GM19455 (cell line): Measurements from ENCODE around the gene IL7R.

Experiments
- ATAC-seq: cut with Tn5 transposase; IDR thresholded peaks from one replicate; pipeline ENCODE4 v1.9.1; 2021; ENCODE audit not compliant: unreplicated experiment

The IL7R gene

GRCh38 chr5:35856765-35857351 is at the start of gene IL7R:
Gene IL7R (plus strand): TSS chr5:35856891. CDS start chr5:35856978, 87 bp downstream.
- ATAC-seq: no peak

- no peak for ATAC-seq
Observed at GRCh38 chr5:35810601-35811000, 46.1 kb upstream of the IL7R start.

- no peak for ATAC-seq
Observed at GRCh38 chr5:35811108-35811741, 45.5 kb upstream of the IL7R start.

GRCh38 chr5:35813521-35813920 is 43.2 kb upstream of the IL7R start:
- ATAC-seq: no peak

- ATAC-seq: no peak
Observed at GRCh38 chr5:35815089-35815936, 41.4 kb upstream of the IL7R start.

GRCh38 chr5:35816881-35817521 is 39.7 kb upstream of the IL7R start:
- ATAC-seq: no peak

- no peak for ATAC-seq
Observed at GRCh38 chr5:35819026-35819425, 37.7 kb upstream of the IL7R start.

GRCh38 chr5:35819668-35820067 is 37.0 kb upstream of the IL7R start:
- no peak for ATAC-seq

- no peak for ATAC-seq
Observed at GRCh38 chr5:35820735-35821134, 36.0 kb upstream of the IL7R start.

GRCh38 chr5:35821513-35821912 is 35.2 kb upstream of the IL7R start:
- no peak for ATAC-seq

GRCh38 chr5:35822511-35822910 is 34.2 kb upstream of the IL7R start:
- no peak for ATAC-seq

GRCh38 chr5:35823347-35824098 is 33.2 kb upstream of the IL7R start:
- no peak for ATAC-seq

- ATAC-seq: no peak
Observed at GRCh38 chr5:35826056-35826455, 30.6 kb upstream of the IL7R start.

GRCh38 chr5:35826554-35826953 is 30.1 kb upstream of the IL7R start:
- no peak for ATAC-seq

- no peak for ATAC-seq
Observed at GRCh38 chr5:35828082-35828598, 28.6 kb upstream of the IL7R start.

- ATAC-seq: no peak
Observed at GRCh38 chr5:35830587-35830986, 26.1 kb upstream of the IL7R start.

- no peak for ATAC-seq
Observed at GRCh38 chr5:35832762-35833161, 23.9 kb upstream of the IL7R start.

GRCh38 chr5:35833224-35833623 is 23.5 kb upstream of the IL7R start:
- ATAC-seq: no peak

GRCh38 chr5:35835796-35836742 is 20.6 kb upstream of the IL7R start:
- ATAC-seq: no peak
